Activated T-helper 2 cell treated with anti-CD3 and anti-CD28 coated beads, Interferon-gamma antibody, Interleukin-2, Interleukin-4, amounts not matched to agents 10 μg/mL and 5 μg/mL and 100 μg/mL, durations not matched to agents 14 hours and 24 hours and 36 hours (primary cell): ENCODE results near the gene RASGRP1. TPM values are rescaled to one million over a fixed set of nuclear protein-coding genes. Genes with fewer than 3 reads are reported as not detected.

ENCODE experiments used
- DNase-seq: peaks from one replicate; pipeline ENCODE4 v3.0.0; 2021; ENCODE audit warnings: low spot score
- H3K27ac Mint-ChIP-seq: one replicate; pipeline ENCODE4 v1.8.0; 2021; ENCODE audit warnings: mixed read lengths
- H3K27me3 Mint-ChIP-seq: one replicate; pipeline ENCODE4 v1.8.0; 2021; ENCODE audit warnings: low read depth, mixed read lengths
- H3K36me3 Mint-ChIP-seq: one replicate; pipeline ENCODE4 v1.8.0; 2021; ENCODE audit warnings: low read depth, mixed read lengths
- H3K4me1 Mint-ChIP-seq: one replicate; pipeline ENCODE4 v1.8.0; 2021; ENCODE audit warnings: low read depth, mixed read lengths
- H3K4me3 Mint-ChIP-seq: one replicate; pipeline ENCODE4 v1.8.0; 2021; ENCODE audit warnings: low read depth, mild to moderate bottlenecking, moderate library complexity, mixed read lengths
- H3K9me3 Mint-ChIP-seq: one replicate; pipeline ENCODE4 v1.8.0; 2021; ENCODE audit warnings: mixed read lengths
- intact Hi-C: fragments of 100-400 bp; cut with micrococcal nuclease; formaldehyde crosslinking; loops from one replicate; pipeline ENCODE4 v1.15.1; 2023
- total RNA-seq: library from RNA; stranded (reverse); gene quantifications from 2 replicates; pipeline ENCODE4 v1.2.3, GENCODE V29; 2022

The RASGRP1 gene
- total RNA-seq, 1 donor from 2014 or later: 113 TPM

DNA sequence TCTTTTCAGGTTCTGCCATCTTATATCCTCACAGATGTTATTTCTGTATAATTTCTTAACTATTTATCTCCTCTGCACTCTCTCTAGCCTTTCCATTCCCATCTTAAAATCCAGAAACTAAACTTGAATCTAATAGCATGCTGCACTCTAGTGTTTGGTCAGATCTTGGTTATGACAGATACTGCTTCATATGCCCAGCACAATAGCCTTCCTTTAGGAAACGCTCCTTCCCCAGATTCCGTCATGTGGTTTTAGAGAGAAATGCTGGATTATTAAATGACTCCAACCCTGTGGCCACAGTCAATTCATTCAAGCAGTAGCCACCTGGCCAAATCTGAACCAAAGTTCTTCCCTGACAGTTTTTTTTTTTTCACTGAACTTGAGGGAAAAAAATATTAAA, 19.4 kb downstream of the RASGRP1 start:
- intact Hi-C loops: no loop called here
- Mint-ChIP-seq H3K27ac (peak overlapping the region; percentile 15), H3K4me1 (peaks cover 79% of the 10 kb centered on the region), H3K36me3 (peaks cover 88% of the 10 kb centered on the region), H3K27me3 (no peaks in the 10 kb centered on the region), H3K4me3 (no peak overlapping the region), H3K9me3 (no peaks in the 10 kb centered on the region)
- no peak for DNase-seq

DNA sequence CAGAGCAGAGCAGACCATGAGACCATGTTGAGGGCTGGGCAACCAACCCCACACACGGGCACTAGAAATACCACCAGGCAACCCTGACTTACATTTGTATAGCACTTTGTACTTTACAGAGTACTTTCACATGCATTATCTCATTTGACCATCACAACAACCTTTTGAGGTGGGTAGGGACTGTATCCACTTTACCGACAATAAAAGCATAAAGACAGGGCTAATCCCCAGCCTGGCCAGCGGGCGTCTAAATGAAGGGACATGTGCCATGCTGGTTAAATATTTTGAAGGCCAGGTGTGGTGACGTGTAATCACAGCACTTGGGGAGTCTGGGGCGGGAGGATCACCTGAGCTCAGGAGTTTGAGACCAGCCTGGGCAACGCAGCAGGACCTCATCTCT, 23.6 kb downstream of the RASGRP1 start:
- peaks cover 77% of the 10 kb centered on the region for H3K36me3 Mint-ChIP-seq
- intact Hi-C loops: loop anchor here (2.0 to 5.0 kb wide), 2 partner anchors 18 to 34 kb away; no protein-coding TSS in a partner anchor

DNA sequence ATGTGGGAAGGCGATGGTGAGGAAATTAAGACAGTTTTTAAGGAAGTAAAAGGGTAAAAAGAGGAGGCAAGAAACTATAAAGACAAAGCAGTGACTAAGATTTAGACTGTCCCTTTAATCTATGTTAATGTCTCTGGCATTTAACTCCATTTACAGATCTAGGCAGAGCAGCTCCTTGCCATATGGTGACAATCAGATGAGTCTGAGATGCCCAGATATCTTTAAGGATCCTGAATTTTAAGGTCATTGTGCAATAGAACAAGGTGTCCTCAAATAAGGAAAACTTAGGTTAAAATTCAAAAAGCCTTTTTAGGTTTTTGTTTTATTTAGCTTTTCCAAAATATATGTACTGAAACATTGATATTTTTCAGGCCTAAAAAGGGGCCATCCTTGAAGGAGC, 24.1 kb downstream of the RASGRP1 start:
- DNase-seq: no peak
- Mint-ChIP-seq H3K9me3 (no peaks in the 10 kb centered on the region), H3K4me1 (peaks cover 85% of the 10 kb centered on the region), H3K36me3 (peaks cover 79% of the 10 kb centered on the region), H3K27ac (peak overlapping the region; percentile 76), H3K27me3 (no peaks in the 10 kb centered on the region), H3K4me3 (peak overlapping the region; percentile 13)
- intact Hi-C loops: loop anchor here (2.0 to 5.0 kb wide), 2 partner anchors 18 to 33 kb away; no protein-coding TSS in a partner anchor

More for the DNA sequence above, 23.6 kb downstream of the RASGRP1 start:
- no peaks in the 10 kb centered on the region for H3K27me3 Mint-ChIP-seq
- DNase-seq: no peak
- H3K9me3 Mint-ChIP-seq: no peaks in the 10 kb centered on the region
- H3K27ac Mint-ChIP-seq: peak overlapping the region; percentile 50
- peaks cover 82% of the 10 kb centered on the region for H3K4me1 Mint-ChIP-seq
- H3K4me3 Mint-ChIP-seq: no peak overlapping the region

- peaks cover 79% of the 10 kb centered on the region for H3K36me3 Mint-ChIP-seq
- no peak overlapping the region for H3K4me3 Mint-ChIP-seq
- DNase-seq: no peak
- H3K9me3 Mint-ChIP-seq: no peaks in the 10 kb centered on the region
- H3K4me1 Mint-ChIP-seq: peaks cover 86% of the 10 kb centered on the region
- H3K27ac Mint-ChIP-seq: peak overlapping the region; percentile 90
- intact Hi-C loops: loop anchor here (10.0 kb wide), 1 partner anchor 1086 kb away; no protein-coding TSS in a partner anchor
- H3K27me3 Mint-ChIP-seq: no peaks in the 10 kb centered on the region
These were observed 25.6 kb downstream of the RASGRP1 start for GRCh38 chr15:38539008-38539343.

DNA sequence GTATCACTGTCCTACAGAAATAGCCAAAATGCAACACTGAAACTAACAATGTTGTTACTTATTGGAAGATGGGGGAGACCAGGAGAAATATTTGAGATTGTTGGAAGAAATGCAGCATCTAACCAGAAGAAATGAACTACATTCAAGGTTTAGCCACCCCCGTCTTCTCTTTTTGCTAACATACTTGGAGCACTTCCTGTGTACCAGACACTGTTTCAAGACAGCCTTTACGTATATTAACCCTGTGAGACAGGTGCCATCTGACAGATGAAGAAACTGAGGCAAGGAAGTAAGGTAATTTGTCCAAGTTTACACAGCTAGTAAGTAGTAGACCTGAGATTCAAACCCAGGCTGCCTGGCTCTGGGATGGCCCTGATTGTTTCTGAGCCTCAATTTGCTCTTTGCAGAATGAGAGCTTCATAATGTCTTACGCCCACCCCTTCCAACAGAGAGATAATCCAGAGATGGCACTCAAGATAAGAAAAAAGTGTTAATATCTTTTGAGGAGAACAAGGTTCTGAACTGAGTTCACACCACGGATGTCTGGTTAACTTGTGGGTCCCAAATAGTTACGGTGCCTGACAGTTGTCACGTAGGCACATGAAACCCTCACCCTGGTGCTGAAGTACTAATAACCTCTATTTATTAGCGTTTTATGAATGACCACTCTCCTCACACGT, 26.1 kb downstream of the RASGRP1 start:
- Mint-ChIP-seq H3K27ac (peak overlapping the region; percentile 90), H3K4me1 (peaks cover 86% of the 10 kb centered on the region), H3K27me3 (no peaks in the 10 kb centered on the region), H3K4me3 (peak overlapping the region; percentile 54), H3K9me3 (no peaks in the 10 kb centered on the region), H3K36me3 (peaks cover 79% of the 10 kb centered on the region)
- intact Hi-C loops: loop anchor here (1.0 to 10.0 kb wide), 3 partner anchors 8 to 1086 kb away; no protein-coding TSS in a partner anchor
- DNase-seq: no peak

DNA sequence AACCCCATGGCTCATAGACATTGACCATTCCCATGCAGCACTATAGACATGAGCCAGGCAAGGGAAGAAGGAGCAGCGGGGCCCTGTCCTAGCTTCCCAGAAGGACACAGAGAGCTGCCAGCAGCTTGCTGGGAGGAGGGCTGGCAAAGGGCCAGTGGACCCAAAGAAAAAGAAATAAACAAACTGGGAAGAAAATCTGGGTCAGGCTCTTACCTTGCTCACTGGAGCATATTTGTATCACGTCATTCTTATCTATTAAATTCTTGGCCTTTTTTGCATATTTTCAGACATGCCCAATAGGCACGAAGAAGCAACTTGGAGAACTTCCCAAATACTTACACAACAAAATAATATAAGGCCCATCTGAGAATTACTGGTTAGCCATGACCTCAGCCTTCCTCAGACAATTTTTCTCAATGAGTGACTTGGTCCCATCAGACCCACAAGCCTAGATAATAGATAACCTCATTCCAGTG, 28.4 kb downstream of the RASGRP1 start:
- H3K27ac Mint-ChIP-seq: peak overlapping the region; percentile 78
- H3K36me3 Mint-ChIP-seq: peaks cover 83% of the 10 kb centered on the region
- H3K4me1 Mint-ChIP-seq: peaks cover 90% of the 10 kb centered on the region
- no peaks in the 10 kb centered on the region for H3K27me3 Mint-ChIP-seq
- intact Hi-C loops: loop anchor here (10.0 kb wide), 1 partner anchor 1089 kb away; no protein-coding TSS in a partner anchor
- H3K9me3 Mint-ChIP-seq: no peaks in the 10 kb centered on the region
- H3K4me3 Mint-ChIP-seq: no peak overlapping the region
- no peak for DNase-seq

- Mint-ChIP-seq H3K4me1 (peaks cover 90% of the 10 kb centered on the region), H3K9me3 (no peaks in the 10 kb centered on the region), H3K27me3 (no peaks in the 10 kb centered on the region), H3K4me3 (no peak overlapping the region), H3K27ac (peak overlapping the region; percentile 78), H3K36me3 (peaks cover 85% of the 10 kb centered on the region)
- DNase-seq: no peak
- intact Hi-C loops: loop anchor here (10.0 kb wide), 1 partner anchor 1089 kb away; no protein-coding TSS in a partner anchor
These were observed 29.0 kb downstream of the RASGRP1 start for GRCh38 chr15:38535491-38536200.

- H3K36me3 Mint-ChIP-seq: peaks cover 87% of the 10 kb centered on the region
- peaks cover 92% of the 10 kb centered on the region for H3K4me1 Mint-ChIP-seq
- intact Hi-C loops: loop anchor here (10.0 kb wide), 1 partner anchor 1090 kb away; no protein-coding TSS in a partner anchor
- H3K27me3 Mint-ChIP-seq: no peaks in the 10 kb centered on the region
- no peak overlapping the region for H3K4me3 Mint-ChIP-seq
- no peak for DNase-seq
- H3K27ac Mint-ChIP-seq: peak overlapping the region; percentile 78
- no peaks in the 10 kb centered on the region for H3K9me3 Mint-ChIP-seq
These were observed 29.9 kb downstream of the RASGRP1 start for GRCh38 chr15:38534691-38535090.

DNA sequence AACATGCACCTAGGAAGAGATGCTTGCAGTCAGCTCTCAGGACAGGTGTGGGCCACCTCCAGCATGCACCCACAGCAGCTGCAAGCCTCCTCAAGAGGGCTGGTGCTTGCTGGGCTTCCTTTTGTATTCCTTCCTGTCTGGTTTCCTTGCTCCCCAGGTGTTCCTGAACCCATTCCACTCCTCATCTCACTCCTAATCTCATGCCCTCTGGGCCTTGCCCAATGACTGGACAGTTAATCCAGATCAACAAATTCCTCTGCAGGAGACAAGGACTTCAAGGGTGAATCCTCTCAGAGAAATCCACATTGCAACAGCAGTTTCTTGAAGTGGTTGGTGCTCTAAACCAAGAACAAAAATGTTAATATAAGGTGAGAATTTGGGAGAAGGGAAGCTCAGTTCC, 30.7 kb downstream of the RASGRP1 start:
- Mint-ChIP-seq H3K4me1 (peaks cover 93% of the 10 kb centered on the region), H3K4me3 (no peak overlapping the region), H3K27me3 (no peaks in the 10 kb centered on the region), H3K36me3 (peaks cover 94% of the 10 kb centered on the region), H3K27ac (peak overlapping the region; percentile 65), H3K9me3 (no peaks in the 10 kb centered on the region)
- intact Hi-C loops: loop anchor here (10.0 kb wide), 1 partner anchor 1091 kb away; no protein-coding TSS in a partner anchor
- no peak for DNase-seq

GRCh38 chr15:38533416-38533915, 31.1 kb downstream of the RASGRP1 start:
- no peak for DNase-seq
- intact Hi-C loops: loop anchor here (10.0 kb wide), 1 partner anchor 1091 kb away; no protein-coding TSS in a partner anchor
- Mint-ChIP-seq H3K4me3 (no peak overlapping the region), H3K27ac (peak overlapping the region; percentile 65), H3K36me3 (peaks cover 96% of the 10 kb centered on the region), H3K4me1 (peaks cover 92% of the 10 kb centered on the region), H3K27me3 (no peaks in the 10 kb centered on the region), H3K9me3 (no peaks in the 10 kb centered on the region)

DNA sequence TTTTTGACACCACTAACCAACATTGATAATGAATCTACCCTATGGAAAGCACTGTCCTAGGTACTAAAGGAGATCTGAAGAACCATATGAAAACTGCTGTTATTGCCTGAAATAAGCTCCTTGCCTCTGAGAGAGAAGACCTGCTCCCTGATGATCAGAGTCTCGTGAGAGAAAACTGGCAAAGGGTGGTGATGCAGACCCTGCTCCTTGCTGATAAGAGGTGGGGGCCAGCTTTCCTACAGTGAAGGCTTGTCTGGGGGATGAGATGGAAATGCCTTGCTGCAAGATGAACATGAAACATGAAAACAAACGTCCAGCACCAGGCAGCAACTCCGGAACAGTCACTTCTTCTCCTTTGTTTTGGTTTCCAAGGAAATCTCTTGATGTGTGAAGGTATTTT, 31.9 kb downstream of the RASGRP1 start:
- peaks cover 92% of the 10 kb centered on the region for H3K4me1 Mint-ChIP-seq
- no peaks in the 10 kb centered on the region for H3K27me3 Mint-ChIP-seq
- intact Hi-C loops: loop anchor here (10.0 kb wide), 1 partner anchor 1092 kb away; no protein-coding TSS in a partner anchor
- H3K27ac Mint-ChIP-seq: peak overlapping the region; percentile 65
- no peaks in the 10 kb centered on the region for H3K9me3 Mint-ChIP-seq
- no peak overlapping the region for H3K4me3 Mint-ChIP-seq
- peaks cover 96% of the 10 kb centered on the region for H3K36me3 Mint-ChIP-seq
- no peak for DNase-seq

- intact Hi-C loops: loop anchor here (2.0 to 10.0 kb wide), 2 partner anchors 45 to 1093 kb away; no protein-coding TSS in a partner anchor
- no peaks in the 10 kb centered on the region for H3K9me3 Mint-ChIP-seq
- DNase-seq: no peak
- H3K27ac Mint-ChIP-seq: peak overlapping the region; percentile 54
- H3K27me3 Mint-ChIP-seq: no peaks in the 10 kb centered on the region
- peaks cover 88% of the 10 kb centered on the region for H3K4me1 Mint-ChIP-seq
- H3K36me3 Mint-ChIP-seq: peaks cover 93% of the 10 kb centered on the region
- H3K4me3 Mint-ChIP-seq: no peak overlapping the region
These were observed 33.1 kb downstream of the RASGRP1 start for GRCh38 chr15:38531509-38531908.
